Activated naive CD4-positive, alpha-beta T cell treated with anti-CD3 and anti-CD28 coated beads, Interleukin-2, amount 50 U/mL, for 24 hours (primary cell): ENCODE results near the gene ALOX15.
"Not testable (repeated sequence)": the region's sequence is repeated elsewhere in the genome, so short reads cannot be mapped to it uniquely, and the experiment has no call there.

ENCODE experiments used
- H3K27ac Mint-ChIP-seq: one replicate; pipeline ENCODE4 v1.8.0; 2021; ENCODE audit warnings: mild to moderate bottlenecking, mixed read lengths
- H3K27me3 Mint-ChIP-seq: one replicate; pipeline ENCODE4 v1.8.0; 2021; ENCODE audit warnings: mixed read lengths
- H3K36me3 Mint-ChIP-seq: one replicate; pipeline ENCODE4 v1.8.0; 2021; ENCODE audit warnings: mixed read lengths
- H3K4me1 Mint-ChIP-seq: one replicate; pipeline ENCODE4 v1.8.0; 2021; ENCODE audit warnings: mixed read lengths
- H3K4me3 Mint-ChIP-seq: one replicate; pipeline ENCODE4 v1.8.0; 2021; ENCODE audit warnings: mild to moderate bottlenecking, mixed read lengths
- H3K9me3 Mint-ChIP-seq: one replicate; pipeline ENCODE4 v1.8.0; 2021; ENCODE audit warnings: mixed read lengths

Gene ALOX15

DNA sequence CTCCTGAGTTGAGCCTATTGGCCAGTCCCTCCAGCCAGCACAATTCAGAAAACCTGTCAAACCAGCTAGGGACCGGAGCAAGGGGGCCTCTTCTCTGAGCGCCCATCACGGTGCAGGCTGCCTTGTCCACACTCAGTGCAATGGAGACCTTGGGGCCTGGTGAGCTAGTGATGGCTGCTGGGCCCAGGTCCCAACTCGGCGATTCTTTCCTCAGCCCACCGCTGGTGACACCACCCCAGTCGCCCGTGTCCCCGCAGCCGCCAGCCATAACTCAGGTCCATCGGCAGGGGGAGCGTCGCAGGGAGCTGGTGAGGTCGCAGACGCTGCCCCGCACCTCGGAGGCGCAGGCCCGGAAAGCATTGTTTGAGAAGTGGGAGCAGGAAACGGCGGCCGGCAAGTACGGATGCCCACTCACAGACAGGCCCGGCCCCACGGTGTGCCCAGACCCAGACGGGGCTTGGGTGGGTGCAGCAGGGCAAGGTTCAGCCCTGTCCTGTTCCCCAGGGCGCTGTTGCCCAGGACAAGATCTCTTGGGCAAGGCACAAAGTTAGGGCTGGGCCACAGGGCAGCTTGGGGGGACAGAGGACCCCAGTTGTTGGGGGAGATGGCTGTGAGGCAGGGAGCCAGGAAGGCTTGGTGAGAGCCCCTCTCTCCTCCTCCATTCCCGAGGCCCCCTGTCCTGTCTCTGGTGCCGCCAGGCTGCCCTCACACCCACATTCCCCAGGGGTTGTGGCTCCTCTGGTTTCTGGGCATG, 46.4 kb downstream of the ALOX15 start:
- peaks cover 4% of the 10 kb centered on the region for H3K4me1 Mint-ChIP-seq
- H3K4me3 Mint-ChIP-seq = no peak overlapping the region
- no peaks in the 10 kb centered on the region for H3K27me3 Mint-ChIP-seq
- H3K9me3 Mint-ChIP-seq = no peaks in the 10 kb centered on the region
- no peaks in the 10 kb centered on the region for H3K36me3 Mint-ChIP-seq
- no peak overlapping the region for H3K27ac Mint-ChIP-seq

DNA sequence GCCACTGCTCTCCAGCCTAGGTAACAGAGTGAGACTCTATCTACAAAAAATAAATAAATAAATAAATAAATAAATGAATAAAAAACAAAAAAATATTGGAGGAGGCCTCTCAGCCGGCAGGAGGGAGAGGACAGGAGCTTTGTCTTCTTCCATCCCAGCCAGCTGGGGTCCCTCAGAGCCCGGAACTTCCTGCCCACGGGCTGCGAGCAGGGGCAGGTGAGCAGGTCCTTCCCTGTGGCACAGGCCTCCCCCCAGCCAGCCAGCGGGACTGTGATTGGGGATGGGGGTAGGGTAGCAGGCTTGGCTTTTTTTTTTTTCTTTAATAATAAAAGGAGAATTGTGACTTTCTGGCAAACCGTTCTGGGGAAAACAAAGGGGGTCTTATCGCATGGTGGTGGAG, 47.1 kb downstream of the ALOX15 start:
- Mint-ChIP-seq H3K4me3 (no peak overlapping the region), H3K36me3 (no peaks in the 10 kb centered on the region), H3K27ac (no peak overlapping the region), H3K27me3 (no peaks in the 10 kb centered on the region), H3K4me1 (peaks cover 4% of the 10 kb centered on the region), H3K9me3 (no peaks in the 10 kb centered on the region)

DNA sequence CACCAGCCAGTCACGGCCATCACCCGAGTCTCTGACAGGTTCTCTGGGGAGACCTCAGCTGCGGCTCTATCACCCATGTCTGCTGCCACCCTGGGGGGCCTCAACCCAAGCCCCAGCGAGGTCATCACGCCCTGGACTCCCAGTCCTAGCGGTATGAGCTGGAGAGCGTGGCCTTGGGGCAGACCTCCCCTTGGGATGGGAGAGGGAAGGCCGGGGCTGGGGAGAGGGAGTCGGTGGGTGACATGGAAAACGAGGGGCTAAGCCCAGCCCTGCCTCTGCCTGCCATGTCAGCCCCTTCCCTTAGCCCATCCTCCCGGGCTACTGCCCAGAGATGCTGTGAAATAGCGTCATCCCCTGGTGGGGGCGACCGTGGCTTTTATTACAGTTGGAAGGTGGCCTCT, 48.5 kb downstream of the ALOX15 start:
- no peak overlapping the region for H3K4me3 Mint-ChIP-seq
- no peaks in the 10 kb centered on the region for H3K9me3 Mint-ChIP-seq
- H3K27me3 Mint-ChIP-seq = no peaks in the 10 kb centered on the region
- no peak overlapping the region for H3K27ac Mint-ChIP-seq
- H3K4me1 Mint-ChIP-seq = peaks cover 4% of the 10 kb centered on the region
- H3K36me3 Mint-ChIP-seq = no peaks in the 10 kb centered on the region

GRCh38 chr17:4592240-4593005, 49.1 kb downstream of the ALOX15 start:
- H3K27ac Mint-ChIP-seq = no peak overlapping the region
- no peak overlapping the region for H3K4me3 Mint-ChIP-seq
- peaks cover 4% of the 10 kb centered on the region for H3K4me1 Mint-ChIP-seq
- H3K27me3 Mint-ChIP-seq = no peaks in the 10 kb centered on the region
- no peaks in the 10 kb centered on the region for H3K9me3 Mint-ChIP-seq
- no peaks in the 10 kb centered on the region for H3K36me3 Mint-ChIP-seq

- Mint-ChIP-seq H3K36me3 (no peaks in the 10 kb centered on the region), H3K27me3 (peaks cover under 1% of the 10 kb centered on the region), H3K4me3 (no peak overlapping the region), H3K9me3 (no peaks in the 10 kb centered on the region), H3K4me1 (peaks cover 4% of the 10 kb centered on the region), H3K27ac (no peak overlapping the region)
Observed at GRCh38 chr17:4591529-4591928, 49.9 kb downstream of the ALOX15 start.

DNA sequence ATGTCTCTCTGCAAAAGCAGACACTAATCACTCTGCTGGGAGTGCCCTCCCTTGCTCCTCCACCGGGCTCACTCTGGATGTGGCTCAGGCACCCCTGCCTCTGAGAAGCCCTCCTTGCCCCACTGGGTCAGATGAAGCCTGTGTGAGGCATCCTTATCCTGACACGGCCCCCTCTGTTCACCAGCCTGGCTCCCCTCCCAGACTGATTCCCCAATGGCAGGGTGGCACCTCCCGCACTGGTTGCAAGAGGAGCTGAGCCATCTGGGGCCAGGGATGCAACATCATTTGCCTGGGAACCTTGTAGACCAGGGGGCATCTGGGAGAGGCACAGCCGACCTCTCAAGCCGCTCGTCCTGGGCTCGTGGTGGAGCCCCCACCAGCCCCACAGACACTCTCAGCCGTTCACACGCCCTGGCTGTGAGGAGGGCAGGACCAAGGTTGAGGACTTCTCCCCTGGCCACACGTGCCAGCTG, 50.5 kb downstream of the ALOX15 start:
- Mint-ChIP-seq H3K4me1 (peaks cover 4% of the 10 kb centered on the region), H3K36me3 (no peaks in the 10 kb centered on the region), H3K27ac (no peak overlapping the region), H3K27me3 (peaks cover 4% of the 10 kb centered on the region), H3K4me3 (no peak overlapping the region), H3K9me3 (no peaks in the 10 kb centered on the region)

DNA sequence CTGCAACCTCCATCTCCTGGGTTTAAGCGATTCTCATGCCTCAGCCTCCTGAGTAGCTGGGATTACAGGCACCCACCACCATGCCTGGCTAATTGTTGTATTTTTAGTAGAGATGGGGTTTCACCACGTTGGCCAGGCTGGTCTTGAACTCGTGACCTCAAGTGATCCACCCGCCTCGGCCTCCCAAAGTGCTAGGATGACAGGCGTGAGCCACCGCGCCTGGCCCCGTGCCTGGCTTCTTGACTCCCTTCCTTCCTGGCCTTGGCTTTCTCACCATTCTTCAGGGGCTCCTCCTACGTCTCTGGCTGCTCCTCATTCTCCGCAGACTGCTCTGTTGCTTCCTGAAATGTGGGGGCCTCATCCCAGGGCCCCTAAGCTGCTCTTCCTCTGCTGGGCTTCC, 51.4 kb downstream of the ALOX15 start:
- not testable (repeated sequence) for H3K4me3 Mint-ChIP-seq, H3K27ac Mint-ChIP-seq, H3K27me3 Mint-ChIP-seq, H3K36me3 Mint-ChIP-seq, H3K4me1 Mint-ChIP-seq, H3K9me3 Mint-ChIP-seq

DNA sequence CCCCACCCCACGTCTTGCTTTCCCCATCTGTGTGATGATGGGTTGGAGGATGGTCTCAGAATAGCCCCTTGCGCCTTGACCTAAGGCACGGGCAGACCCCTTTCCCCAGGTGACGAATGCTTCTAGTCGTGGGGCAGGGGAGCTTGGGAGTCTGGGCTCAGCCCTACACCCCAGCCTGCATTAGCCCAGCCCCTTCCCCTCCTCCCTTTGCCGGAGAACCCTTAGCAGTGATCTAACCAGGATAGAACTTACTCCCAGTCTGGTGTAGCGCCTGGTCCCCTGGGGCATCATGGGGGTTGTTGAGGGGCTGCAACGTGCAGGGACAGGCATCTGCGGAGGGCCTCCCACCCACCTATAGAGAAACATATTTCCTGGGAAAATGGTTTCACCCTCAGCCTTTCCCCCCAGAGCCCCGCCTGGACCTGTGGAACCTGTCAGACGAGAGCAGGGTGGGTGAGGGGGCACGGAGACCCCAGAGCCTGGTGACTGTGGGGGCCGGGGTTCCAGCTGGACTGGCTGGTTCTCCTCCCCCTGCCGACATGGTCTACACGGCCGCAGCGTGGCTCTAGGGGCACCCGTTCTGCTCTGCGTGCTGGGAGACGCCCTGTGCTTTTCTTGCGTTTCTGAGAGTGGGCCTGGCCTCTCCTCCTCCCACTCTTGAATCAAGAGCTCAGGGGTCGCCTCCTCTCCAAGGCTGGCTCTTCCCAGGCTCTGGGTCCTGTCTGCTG, 52.4 kb downstream of the ALOX15 start:
- Mint-ChIP-seq H3K4me1 (peaks cover 3% of the 10 kb centered on the region), H3K9me3 (no peaks in the 10 kb centered on the region), H3K36me3 (no peaks in the 10 kb centered on the region), H3K27ac (no peak overlapping the region), H3K4me3 (no peak overlapping the region), H3K27me3 (peaks cover 10% of the 10 kb centered on the region)

DNA sequence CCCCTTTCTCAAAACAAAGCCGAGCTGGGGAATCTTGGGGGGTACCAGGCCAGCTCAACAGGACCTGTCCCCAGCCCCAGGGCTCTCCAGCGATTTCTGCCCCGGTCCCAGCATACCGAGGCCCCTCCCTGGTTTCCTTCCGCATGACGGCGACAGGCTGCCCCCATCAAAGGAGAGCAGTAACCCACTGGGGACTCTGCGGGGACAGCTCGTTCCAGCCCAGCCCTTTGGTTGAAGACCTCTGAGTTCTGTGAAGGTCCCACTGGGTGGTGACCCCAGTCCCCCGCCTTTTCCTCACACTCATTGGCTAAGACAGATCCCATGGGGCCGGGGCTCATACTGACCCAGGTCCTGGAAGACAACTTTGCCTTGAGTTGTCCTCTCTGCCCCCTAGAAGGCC, 53.1 kb downstream of the ALOX15 start:
- no peaks in the 10 kb centered on the region for H3K9me3 Mint-ChIP-seq
- no peak overlapping the region for H3K27ac Mint-ChIP-seq
- peaks cover 15% of the 10 kb centered on the region for H3K27me3 Mint-ChIP-seq
- no peak overlapping the region for H3K4me3 Mint-ChIP-seq
- H3K36me3 Mint-ChIP-seq = no peaks in the 10 kb centered on the region
- peaks cover 10% of the 10 kb centered on the region for H3K4me1 Mint-ChIP-seq

- H3K4me1 Mint-ChIP-seq = peaks cover 10% of the 10 kb centered on the region
- no peaks in the 10 kb centered on the region for H3K36me3 Mint-ChIP-seq
- H3K9me3 Mint-ChIP-seq = no peaks in the 10 kb centered on the region
- no peak overlapping the region for H3K27ac Mint-ChIP-seq
- H3K4me3 Mint-ChIP-seq = no peak overlapping the region
- H3K27me3 Mint-ChIP-seq = peaks cover 18% of the 10 kb centered on the region
Observed at GRCh38 chr17:4587803-4588202, 53.7 kb downstream of the ALOX15 start.

- Mint-ChIP-seq H3K27me3 (peaks cover 18% of the 10 kb centered on the region), H3K9me3 (no peaks in the 10 kb centered on the region), H3K36me3 (no peaks in the 10 kb centered on the region), H3K4me3 (no peak overlapping the region), H3K4me1 (peaks cover 10% of the 10 kb centered on the region), H3K27ac (no peak overlapping the region)
Observed at GRCh38 chr17:4587195-4587594, 54.3 kb downstream of the ALOX15 start.

- H3K9me3 Mint-ChIP-seq = no peaks in the 10 kb centered on the region
- H3K36me3 Mint-ChIP-seq = no peaks in the 10 kb centered on the region
- peaks cover 10% of the 10 kb centered on the region for H3K4me1 Mint-ChIP-seq
- peaks cover 18% of the 10 kb centered on the region for H3K27me3 Mint-ChIP-seq
- H3K4me3 Mint-ChIP-seq = no peak overlapping the region
- no peak overlapping the region for H3K27ac Mint-ChIP-seq
Observed at GRCh38 chr17:4586043-4586442, 55.4 kb downstream of the ALOX15 start.

- H3K4me1 Mint-ChIP-seq = peaks cover 10% of the 10 kb centered on the region
- H3K27me3 Mint-ChIP-seq = peaks cover 18% of the 10 kb centered on the region
- H3K9me3 Mint-ChIP-seq = no peaks in the 10 kb centered on the region
- H3K4me3 Mint-ChIP-seq = no peak overlapping the region
- H3K36me3 Mint-ChIP-seq = no peaks in the 10 kb centered on the region
- H3K27ac Mint-ChIP-seq = no peak overlapping the region
Observed at GRCh38 chr17:4585638-4585994, 55.9 kb downstream of the ALOX15 start.

- peaks cover 18% of the 10 kb centered on the region for H3K27me3 Mint-ChIP-seq
- no peaks in the 10 kb centered on the region for H3K9me3 Mint-ChIP-seq
- H3K4me3 Mint-ChIP-seq = peak overlapping the region; percentile 78
- H3K27ac Mint-ChIP-seq = no peak overlapping the region
- no peaks in the 10 kb centered on the region for H3K36me3 Mint-ChIP-seq
- H3K4me1 Mint-ChIP-seq = peaks cover 10% of the 10 kb centered on the region
Observed at GRCh38 chr17:4584917-4585637, 56.4 kb downstream of the ALOX15 start.

DNA sequence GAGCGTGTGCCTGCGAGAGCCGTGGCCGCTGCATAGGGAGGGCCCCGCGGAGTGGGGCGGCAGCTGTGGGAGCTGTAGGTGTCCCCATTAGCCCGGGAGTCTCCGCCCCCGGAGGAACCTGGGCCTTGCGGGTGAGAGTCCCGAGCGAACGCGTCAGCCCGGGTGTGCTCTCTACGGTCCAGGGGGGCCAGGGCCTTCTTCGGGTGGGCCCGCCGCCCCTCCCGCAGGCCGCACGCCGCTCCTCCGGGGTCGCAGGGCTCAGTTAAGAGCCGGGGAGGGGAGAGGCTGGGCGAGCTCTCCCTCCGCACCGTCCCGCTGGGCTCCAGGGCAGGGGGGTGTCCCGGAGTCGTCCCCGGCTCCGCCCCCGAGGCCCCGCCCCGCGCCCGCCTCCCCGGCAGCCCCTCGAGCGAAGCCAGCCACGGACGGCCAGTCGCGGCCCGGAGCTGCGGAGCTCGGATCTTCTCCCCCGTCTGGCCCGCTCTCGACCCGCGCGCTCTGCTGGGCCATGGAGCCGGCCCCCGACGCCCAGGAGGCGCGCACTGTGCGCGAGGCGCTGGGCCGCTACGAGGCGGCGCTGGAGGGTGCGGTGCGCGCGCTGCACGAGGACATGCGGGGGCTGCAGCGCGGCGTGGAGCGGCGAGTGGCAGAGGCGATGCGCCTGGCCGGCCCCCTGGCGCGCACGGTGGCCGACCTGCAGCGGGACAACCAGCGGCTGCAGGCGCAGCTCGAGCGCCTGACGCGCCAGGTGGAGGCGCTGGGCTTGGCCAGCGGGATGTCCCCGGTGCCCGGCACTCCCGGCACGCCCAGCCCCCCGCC, 57.2 kb downstream of the ALOX15 start, which contains the start of gene SMTNL2:
Gene SMTNL2 (plus strand): TSS at position 429 of the 816 bp plus-strand sequence. CDS start 77 bp downstream, at position 506.
- Mint-ChIP-seq H3K4me3 (peak within 1 kb of the TSS; percentile 86), H3K9me3 (no peaks in the 10 kb centered on the region), H3K4me1 (peaks cover 10% of the 10 kb centered on the region), H3K27me3 (peaks cover 18% of the 10 kb centered on the region), H3K27ac (no peak within 1 kb of the TSS), H3K36me3 (no peaks in the 10 kb centered on the region)
